HG02798 (cell line): ENCODE data around the gene EHF.

ENCODE experiments used
- ATAC-seq: cut with Tn5 transposase; IDR thresholded peaks from one replicate; pipeline ENCODE4 v1.9.1; 2021; ENCODE audit warnings: mild to moderate bottlenecking; ENCODE audit not compliant: unreplicated experiment, poor library complexity

Gene EHF

GRCh38 chr11:34601085-34601444 is 19.8 kb upstream of the EHF start:
- ATAC-seq = no peak

- ATAC-seq = no peak
Observed at GRCh38 chr11:34601609-34602008, 19.3 kb upstream of the EHF start.

GRCh38 chr11:34602245-34602644 is 18.6 kb upstream of the EHF start:
- ATAC-seq = no peak

- ATAC-seq = no peak
Observed at GRCh38 chr11:34603129-34604001, 17.5 kb upstream of the EHF start.

GRCh38 chr11:34604145-34604544 is 16.7 kb upstream of the EHF start:
- ATAC-seq = no peak

GRCh38 chr11:34604911-34605310 is 16.0 kb upstream of the EHF start:
- no peak for ATAC-seq

- no peak for ATAC-seq
Observed at GRCh38 chr11:34605481-34606325, 15.2 kb upstream of the EHF start.

GRCh38 chr11:34606326-34607120 is 14.4 kb upstream of the EHF start:
- no peak for ATAC-seq

GRCh38 chr11:34609187-34609751 is 11.6 kb upstream of the EHF start:
- no peak for ATAC-seq

GRCh38 chr11:34609850-34610249 is 11.0 kb upstream of the EHF start:
- ATAC-seq = no peak

GRCh38 chr11:34610324-34611041 is 10.4 kb upstream of the EHF start:
- ATAC-seq = no peak

- no peak for ATAC-seq
Observed at GRCh38 chr11:34613015-34613414, 7.9 kb upstream of the EHF start.

- peak; percentile 82 for ATAC-seq
Observed at GRCh38 chr11:34613552-34614056, 7.3 kb upstream of the EHF start.

- ATAC-seq = peak; percentile 53
Observed at GRCh38 chr11:34614344-34615104, 6.4 kb upstream of the EHF start.

GRCh38 chr11:34616086-34616485 is 4.8 kb upstream of the EHF start:
- ATAC-seq = no peak

GRCh38 chr11:34616830-34617504 is 3.9 kb upstream of the EHF start:
- no peak for ATAC-seq

- no peak for ATAC-seq
Observed at GRCh38 chr11:34618406-34618805, 2.5 kb upstream of the EHF start.

- no peak for ATAC-seq
Observed at GRCh38 chr11:34619062-34619516, 1.8 kb upstream of the EHF start.
